Stimulated activated memory B cell treated with anti-CD40 and anti-IgM and Interleukin-4, amounts not matched to agents 10 μg/mL and 1 μg/mL and 100 μg/mL, for 72 hours (primary cell): ENCODE data around the gene SNRPD2.
"Not testable (repeated sequence)": the region's sequence is repeated elsewhere in the genome, so short reads cannot be mapped to it uniquely, and the experiment has no call there.

Experiments used
- ATAC-seq: fragments of 150-1000 bp; cut with Tn5 transposase; 2 replicates; pipeline ENCODE4 v1.10.0; 2021
- H3K27ac Mint-ChIP-seq: one replicate; pipeline ENCODE4 v1.8.0; 2022; ENCODE audit warnings: mild to moderate bottlenecking, mixed read lengths
- H3K27me3 Mint-ChIP-seq: one replicate; pipeline ENCODE4 v1.8.0; 2022; ENCODE audit warnings: mixed read lengths
- H3K36me3 Mint-ChIP-seq: one replicate; pipeline ENCODE4 v1.8.0; 2022; ENCODE audit warnings: mixed read lengths
- H3K4me1 Mint-ChIP-seq: one replicate; pipeline ENCODE4 v1.8.0; 2022; ENCODE audit warnings: mixed read lengths
- H3K4me3 Mint-ChIP-seq: one replicate; pipeline ENCODE4 v1.8.0; 2022; ENCODE audit warnings: mild to moderate bottlenecking, moderate library complexity, mixed read lengths
- H3K9me3 Mint-ChIP-seq: one replicate; pipeline ENCODE4 v1.8.0; 2022; ENCODE audit warnings: mixed read lengths

SNRPD2 gene

DNA sequence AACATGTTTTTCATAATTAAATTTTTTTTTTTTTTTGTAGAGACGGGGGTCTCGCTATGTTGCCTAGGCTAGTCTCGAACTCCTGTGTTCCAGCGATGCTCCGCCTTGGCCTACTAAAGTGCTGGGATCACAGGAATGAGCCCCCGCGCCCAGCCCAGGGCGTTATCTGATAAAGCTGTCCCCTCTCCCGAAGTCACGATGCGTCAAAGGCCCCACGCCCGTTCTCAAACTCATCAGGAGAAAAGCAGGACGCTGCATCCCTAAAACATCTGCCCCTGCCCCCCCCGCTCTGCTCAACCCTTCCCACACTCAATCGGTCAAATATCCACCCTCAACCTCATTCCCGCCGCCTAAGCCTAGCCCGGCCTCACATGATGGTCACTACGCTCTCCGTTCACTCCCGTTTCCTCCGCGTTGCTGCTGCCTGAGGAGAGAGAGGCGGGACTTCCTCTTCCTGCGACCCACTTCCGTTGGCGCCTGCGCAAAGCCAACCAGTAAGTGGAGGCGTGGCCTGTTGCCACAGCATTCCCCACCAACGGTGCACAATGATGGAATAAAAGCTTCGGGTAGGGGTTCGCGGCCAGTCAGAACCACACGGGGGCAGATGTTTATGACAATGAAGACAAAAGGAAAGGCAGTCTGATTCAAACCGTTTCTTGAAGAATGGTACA is at the start of gene SNRPD2:
Gene SNRPD2 (minus strand): TSS at position 438 of the 671 bp plus-strand sequence. CDS start 65 bp downstream, at position 373.
- peak; percentile 75 for ATAC-seq
- Mint-ChIP-seq H3K9me3 (no peaks in the 10 kb centered on the region), H3K4me3 (peak within 1 kb of the TSS; percentile 87), H3K4me1 (peaks cover 16% of the 10 kb centered on the region), H3K36me3 (peaks cover 32% of the 10 kb centered on the region), H3K27ac (peak within 1 kb of the TSS; percentile 87), H3K27me3 (no peaks in the 10 kb centered on the region)

DNA sequence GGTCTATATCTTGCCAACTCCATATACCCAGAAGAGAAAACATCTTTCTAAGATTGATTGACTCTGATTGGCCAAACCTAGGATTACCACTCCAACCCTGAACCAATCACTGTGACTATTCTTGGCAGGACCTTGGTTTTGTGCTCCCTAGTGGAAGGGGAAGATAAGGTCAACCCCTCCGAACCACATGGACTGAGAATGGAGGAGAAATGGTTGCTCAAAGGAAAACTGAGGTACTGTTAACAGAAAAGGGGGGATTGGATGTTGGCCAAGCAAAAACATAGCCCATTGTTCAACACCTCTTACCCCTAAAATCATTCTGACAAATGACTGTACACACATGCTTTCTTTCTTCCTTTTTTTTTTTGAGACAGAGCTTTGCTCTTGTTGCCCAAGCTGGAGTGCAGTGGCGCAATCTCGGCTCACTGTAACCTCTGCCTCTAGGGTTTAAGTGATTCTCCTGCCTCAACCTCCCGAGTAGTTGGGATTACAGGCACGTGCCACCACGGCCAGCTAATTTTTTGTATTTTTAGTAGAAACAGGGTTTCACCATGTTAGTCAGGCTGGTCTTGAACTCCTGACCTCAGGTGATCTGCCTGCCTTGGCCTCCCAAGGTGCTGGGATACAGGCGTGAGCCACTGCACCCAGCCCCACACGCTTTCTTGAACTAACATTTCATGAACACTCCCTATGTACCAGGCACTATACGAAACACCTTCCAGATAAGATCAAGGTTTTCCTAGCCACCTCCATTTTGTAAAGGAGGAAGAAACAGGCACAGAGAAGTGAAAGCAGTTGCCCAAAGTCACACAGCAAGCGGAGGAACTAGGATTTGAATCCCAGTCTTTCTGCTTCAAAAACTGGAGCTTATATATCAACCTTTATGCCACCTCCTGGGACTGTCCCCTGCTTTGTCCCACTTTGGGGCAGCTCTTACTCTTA is 48.0 kb upstream of the SNRPD2 start:
- no peaks in the 10 kb centered on the region for H3K9me3 Mint-ChIP-seq
- H3K27me3 Mint-ChIP-seq = peaks cover 9% of the 10 kb centered on the region
- no peaks in the 10 kb centered on the region for H3K36me3 Mint-ChIP-seq
- no peaks in the 10 kb centered on the region for H3K4me1 Mint-ChIP-seq
- no peak overlapping the region for H3K27ac Mint-ChIP-seq
- ATAC-seq = no peak
- no peak overlapping the region for H3K4me3 Mint-ChIP-seq

DNA sequence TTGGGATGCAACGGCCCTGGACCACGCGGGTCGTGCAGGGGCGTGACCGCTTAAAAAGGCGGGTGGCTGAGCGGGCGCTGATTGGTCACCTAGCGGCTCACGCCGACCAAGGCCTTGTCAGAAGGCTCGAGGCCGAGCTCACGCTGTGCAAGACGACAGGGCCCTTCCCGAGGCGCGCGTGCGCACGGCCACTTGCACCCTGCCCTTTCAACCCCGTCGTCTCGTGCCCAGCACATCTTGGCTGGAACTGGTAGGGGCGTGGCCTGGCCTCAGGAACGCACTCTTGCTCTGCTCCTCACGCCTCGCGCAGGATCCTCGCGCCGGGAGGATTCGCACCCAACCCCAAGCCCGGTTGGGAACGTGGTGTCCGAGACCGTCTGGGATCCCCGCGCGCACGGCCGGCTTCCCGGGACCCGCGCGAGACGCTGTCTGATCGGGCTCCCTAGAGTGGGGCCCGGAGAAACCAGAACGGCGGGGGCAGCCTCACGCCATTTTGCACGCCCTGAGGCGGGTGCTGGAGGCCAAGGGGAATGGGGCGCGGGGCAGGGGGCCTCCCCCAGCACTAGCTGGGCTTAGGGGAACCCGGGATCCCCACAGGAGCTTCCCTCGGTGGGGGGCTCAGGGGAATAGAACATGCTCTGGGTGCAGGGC is 41.5 kb upstream of the SNRPD2 start, which contains the start of gene MEIOSIN:
Gene MEIOSIN (plus strand): TSS at position 280 of the 651 bp plus-strand sequence. CDS start 1,938 bp downstream, outside the sequence.
- Mint-ChIP-seq H3K4me1 (peaks cover 25% of the 10 kb centered on the region), H3K36me3 (peaks cover under 1% of the 10 kb centered on the region), H3K27me3 (no peaks in the 10 kb centered on the region), H3K4me3 (no peak within 1 kb of the TSS), H3K27ac (no peak within 1 kb of the TSS), H3K9me3 (no peaks in the 10 kb centered on the region)
- no peak for ATAC-seq

DNA sequence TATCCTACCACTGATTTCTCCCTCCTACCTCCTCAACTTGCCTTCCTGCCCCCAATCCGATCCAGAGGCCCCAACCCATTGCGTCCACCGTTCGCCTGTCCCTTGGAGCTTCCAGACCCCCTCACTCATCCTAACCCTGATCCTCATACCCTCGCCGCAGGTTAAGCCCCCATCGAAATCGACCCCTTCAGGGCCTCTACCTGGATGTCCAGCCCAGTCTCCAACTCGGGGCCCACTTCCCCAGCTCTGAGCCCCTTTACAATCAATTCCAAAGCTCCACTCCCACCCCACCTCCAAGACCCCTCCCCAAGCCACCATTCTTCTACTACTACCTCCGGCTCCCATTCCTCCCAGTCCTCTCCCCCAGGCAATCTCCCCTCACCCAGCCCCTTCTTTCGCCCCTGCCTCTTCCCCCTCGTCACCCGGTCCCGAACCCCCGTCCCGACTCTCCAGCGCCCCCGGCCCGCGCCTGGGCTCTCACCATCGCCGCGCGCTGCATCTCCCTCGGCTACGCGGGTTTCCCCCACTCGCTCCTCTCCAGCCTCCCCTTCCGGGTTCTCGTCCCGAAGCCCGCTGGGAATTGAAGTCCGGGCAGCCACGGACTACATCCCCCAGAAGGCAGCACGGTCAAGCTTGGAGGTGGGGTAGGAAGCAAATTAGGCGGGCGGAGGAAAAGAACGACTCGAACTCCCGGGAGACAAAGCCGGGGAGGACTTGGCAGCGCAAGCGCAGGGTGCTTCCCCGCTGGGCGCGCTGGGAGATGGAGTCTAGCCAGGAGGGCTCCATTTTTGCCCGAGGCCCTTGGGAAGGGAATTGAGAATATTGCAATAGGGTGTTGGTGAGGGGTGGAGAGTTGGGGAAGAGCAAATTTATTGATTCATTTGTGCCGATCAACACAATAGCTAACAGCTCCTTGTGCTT is 38.9 kb upstream of the SNRPD2 start, which contains the start of gene FBXO46:
Gene FBXO46 (minus strand): TSS at position 529 of the 921 bp plus-strand sequence. CDS start 17,401 bp downstream, outside the sequence.
- H3K9me3 Mint-ChIP-seq = no peaks in the 10 kb centered on the region
- ATAC-seq = peak; percentile 98
- H3K27me3 Mint-ChIP-seq = no peaks in the 10 kb centered on the region
- H3K4me1 Mint-ChIP-seq = peaks cover 41% of the 10 kb centered on the region
- H3K27ac Mint-ChIP-seq = peak within 1 kb of the TSS; percentile 92
- H3K36me3 Mint-ChIP-seq = peaks cover 6% of the 10 kb centered on the region
- H3K4me3 Mint-ChIP-seq = peak within 1 kb of the TSS; percentile 97

DNA sequence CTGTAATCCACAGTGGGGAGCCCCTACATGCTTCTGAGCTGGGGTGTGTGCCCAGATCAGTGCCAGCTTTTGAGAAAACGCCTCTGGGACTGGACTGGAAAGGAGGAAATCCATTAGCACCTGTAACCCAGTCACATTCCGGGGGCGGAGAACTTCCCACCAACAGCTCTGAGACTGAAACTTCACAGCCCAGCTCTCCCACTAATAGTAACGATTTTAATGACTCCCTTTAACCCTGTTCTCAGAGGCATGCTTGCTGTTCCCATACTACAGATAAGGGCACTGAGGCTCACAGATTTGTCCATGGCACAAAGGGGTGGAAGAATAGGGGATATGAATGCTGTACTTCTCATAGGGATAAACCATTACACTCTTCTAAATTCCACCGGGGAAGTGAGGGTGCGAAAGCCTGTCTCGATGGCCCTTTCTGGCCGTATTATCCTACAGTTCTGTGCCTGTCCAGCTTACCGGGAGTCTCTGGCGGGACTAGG is 38.1 kb upstream of the SNRPD2 start:
- Mint-ChIP-seq H3K4me1 (peaks cover 41% of the 10 kb centered on the region), H3K9me3 (no peaks in the 10 kb centered on the region)
- no peak for ATAC-seq

DNA sequence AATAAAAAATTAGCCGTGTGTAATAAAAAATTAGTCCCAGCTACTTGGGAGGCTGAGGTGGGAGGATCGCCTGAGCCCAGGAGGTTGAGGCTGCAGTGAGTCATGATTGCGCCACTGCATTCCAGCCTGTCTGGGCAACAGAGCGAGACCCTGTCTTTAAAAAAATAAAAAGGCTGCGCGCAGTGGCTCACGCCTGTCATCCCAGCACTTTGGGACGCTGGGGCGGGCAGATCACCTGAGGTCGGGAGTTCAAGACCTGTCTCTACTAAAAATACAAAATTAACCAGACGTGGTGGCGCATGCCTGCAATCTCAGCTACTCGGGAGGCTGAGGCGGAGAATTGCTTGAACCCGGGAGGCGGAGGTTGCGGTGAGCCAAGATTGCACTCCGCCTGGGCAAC is 36.9 kb upstream of the SNRPD2 start:
- not testable (repeated sequence) for H3K27me3 Mint-ChIP-seq, H3K27ac Mint-ChIP-seq, H3K9me3 Mint-ChIP-seq, ATAC-seq
- Mint-ChIP-seq H3K36me3 (peaks cover 11% of the 10 kb centered on the region), H3K4me3 (peak overlapping the region; percentile 56), H3K4me1 (peaks cover 41% of the 10 kb centered on the region)

More for the DNA sequence above, 38.1 kb upstream of the SNRPD2 start:
- H3K27ac Mint-ChIP-seq = peak overlapping the region; percentile 92
- no peaks in the 10 kb centered on the region for H3K27me3 Mint-ChIP-seq
- H3K4me3 Mint-ChIP-seq = peak overlapping the region; percentile 97
- H3K36me3 Mint-ChIP-seq = peaks cover 6% of the 10 kb centered on the region

DNA sequence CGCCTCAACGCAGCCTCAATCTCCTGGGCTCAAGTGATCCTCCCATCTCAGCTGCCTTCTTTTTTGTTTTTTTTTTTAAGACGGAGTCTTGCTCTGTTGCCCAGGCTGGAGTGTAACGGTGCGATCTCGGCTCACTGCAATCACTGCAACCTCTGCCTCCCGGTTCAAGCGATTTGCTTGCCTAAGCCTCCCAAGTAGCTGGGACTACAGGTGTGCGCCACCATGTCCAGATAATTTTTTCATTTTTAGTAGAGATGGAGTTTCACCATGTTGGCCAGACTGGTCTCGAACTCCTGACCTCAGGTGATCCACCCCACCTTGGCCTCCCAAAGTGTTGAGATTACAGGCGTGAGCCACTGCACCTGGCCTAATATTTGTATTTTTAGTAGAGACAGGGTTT is 28.3 kb upstream of the SNRPD2 start:
- H3K27ac Mint-ChIP-seq, H3K4me3 Mint-ChIP-seq, H3K27me3 Mint-ChIP-seq: not testable (repeated sequence)

DNA sequence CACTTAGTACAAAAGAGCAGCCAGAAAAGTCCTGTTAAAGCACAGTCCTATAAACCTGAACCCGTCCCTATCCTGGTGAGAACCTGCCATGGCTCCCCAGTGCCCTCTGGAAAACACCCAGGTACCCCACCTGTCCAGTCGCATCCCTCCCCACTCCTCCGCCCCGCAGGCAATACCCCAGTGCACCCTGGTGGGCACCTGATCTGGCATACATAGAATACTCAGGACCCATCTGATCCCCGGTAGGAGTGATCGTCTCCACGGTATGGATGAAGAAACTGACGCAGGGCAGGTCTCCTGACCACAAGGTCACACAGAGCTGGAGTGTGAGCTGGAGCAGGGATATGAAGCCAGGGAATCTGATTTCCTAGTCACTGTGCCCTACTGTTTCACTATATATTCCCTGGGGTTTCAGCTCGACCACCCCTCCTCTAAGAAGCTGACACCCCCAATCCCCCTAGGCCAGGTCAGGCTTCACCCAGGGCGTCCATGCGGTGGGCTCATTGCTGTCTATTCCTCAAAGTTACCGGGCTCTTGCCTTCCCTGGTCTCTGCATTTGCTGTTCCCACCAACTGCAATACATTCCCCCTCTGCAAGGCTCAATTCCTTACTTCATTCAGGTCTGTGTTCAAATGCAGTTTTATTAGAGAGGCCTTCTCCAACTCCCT is 26.4 kb upstream of the SNRPD2 start:
- Mint-ChIP-seq H3K4me3 (peak overlapping the region; percentile 94), H3K9me3 (no peaks in the 10 kb centered on the region), H3K4me1 (peaks cover 38% of the 10 kb centered on the region), H3K27me3 (no peaks in the 10 kb centered on the region), H3K36me3 (peaks cover 34% of the 10 kb centered on the region), H3K27ac (peak overlapping the region; percentile 78)
- ATAC-seq = no peak

More for the DNA sequence above, 28.3 kb upstream of the SNRPD2 start:
- H3K36me3 Mint-ChIP-seq = peaks cover 43% of the 10 kb centered on the region
- ATAC-seq, H3K9me3 Mint-ChIP-seq: not testable (repeated sequence)
- peaks cover 36% of the 10 kb centered on the region for H3K4me1 Mint-ChIP-seq

DNA sequence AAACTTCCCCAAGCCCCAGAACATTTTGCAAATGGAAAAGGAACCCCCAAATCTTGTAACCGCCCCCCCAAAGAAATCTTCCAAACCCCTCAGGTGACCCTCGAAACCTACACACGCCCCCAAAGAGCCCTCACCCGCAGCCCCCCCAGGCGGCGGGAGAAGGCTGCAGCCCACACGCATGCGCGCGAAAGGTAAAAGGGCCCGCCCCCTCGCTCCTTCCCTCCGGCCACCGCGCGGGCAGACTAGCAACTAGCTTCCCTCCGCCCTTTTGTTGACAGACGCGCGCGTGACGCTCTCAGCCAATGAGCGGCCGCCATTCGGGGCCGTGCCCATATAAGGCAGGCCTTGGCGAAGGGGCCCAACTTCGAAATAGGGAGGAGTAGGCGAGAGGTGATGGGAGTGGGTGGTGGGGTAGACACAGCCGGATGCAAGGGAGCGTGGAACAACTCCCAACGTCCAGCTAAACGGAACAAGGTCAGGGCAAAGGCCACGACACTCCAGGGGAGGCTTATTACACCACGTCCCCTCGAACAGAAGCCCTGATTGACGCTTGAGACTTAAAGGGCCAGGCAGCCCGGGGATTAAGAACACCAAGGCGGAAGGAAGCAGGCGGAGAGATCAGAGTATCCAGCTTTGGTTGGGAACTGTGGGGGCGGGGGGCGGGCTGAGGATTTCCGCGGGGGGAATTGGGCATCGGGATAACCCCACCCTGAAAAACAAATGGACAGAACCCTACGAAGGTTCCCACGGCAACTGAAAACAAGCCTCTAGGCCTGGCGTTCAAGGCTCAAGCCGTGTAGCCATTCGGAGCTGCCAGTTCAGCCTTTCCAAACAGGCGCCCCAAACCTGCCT is 25.6 kb upstream of the SNRPD2 start:
- Mint-ChIP-seq H3K36me3 (peaks cover 34% of the 10 kb centered on the region), H3K4me1 (peaks cover 38% of the 10 kb centered on the region), H3K4me3 (peak overlapping the region; percentile 94), H3K9me3 (no peaks in the 10 kb centered on the region), H3K27ac (peak overlapping the region; percentile 78), H3K27me3 (no peaks in the 10 kb centered on the region)
- peak; percentile 99 for ATAC-seq

DNA sequence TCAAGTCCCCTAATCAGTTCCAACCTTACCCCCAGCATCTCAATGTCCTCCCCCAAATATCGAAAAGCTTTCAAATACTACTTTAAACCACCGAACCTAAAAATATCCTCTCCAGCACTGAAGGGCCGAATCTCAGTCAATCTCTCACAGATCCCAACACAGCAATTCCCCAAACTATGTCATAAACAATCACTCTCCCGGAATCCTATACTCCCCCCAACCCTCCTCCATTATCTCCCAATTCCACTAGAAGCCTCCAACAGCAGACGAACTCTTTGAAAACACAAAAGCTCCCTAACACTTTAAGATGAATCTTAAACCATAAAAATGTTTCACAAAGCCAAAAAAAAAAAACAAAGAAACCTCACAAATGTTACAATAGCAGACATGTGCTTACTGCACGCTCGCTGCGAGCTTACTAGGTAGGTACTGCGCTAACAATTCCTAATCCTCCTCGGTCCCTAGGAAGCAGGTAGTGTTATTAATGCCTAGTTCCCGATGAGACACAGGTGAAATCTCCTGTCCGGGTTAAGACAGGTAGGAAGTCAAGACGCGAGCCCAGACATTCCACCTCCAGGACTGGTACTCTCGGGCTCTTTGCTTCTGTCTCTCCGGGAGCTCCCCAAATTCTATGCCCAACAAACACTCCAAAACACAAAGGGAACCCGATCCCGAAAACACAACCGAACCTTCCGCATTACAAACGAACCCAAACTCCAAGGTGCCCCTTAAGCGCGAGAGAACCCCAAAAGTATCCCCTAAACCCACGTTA is 24.8 kb upstream of the SNRPD2 start:
- Mint-ChIP-seq H3K4me3 (peak overlapping the region; percentile 94), H3K9me3 (no peaks in the 10 kb centered on the region), H3K36me3 (peaks cover 33% of the 10 kb centered on the region), H3K4me1 (peaks cover 32% of the 10 kb centered on the region), H3K27me3 (no peaks in the 10 kb centered on the region), H3K27ac (peak overlapping the region; percentile 78)
- ATAC-seq = no peak

DNA sequence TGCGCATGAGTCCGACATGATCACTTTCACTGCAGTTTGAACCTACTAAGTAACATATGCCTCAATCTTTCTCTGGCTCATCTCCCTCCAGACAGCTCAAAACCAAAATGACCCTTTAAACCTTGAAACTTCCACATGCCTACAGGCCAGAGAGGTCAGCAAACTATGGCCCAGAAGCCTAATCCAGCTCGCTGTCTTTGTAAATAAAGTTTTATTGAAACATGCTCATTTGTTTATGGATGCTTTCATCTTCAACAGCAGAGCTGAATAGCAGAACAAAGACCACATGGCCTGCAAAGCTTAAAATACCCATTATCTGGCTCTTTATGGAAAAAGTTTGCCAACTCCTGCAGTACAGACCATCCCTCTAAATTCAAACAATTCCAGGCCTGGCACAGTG is 23.4 kb upstream of the SNRPD2 start:
- H3K27ac Mint-ChIP-seq = no peak overlapping the region

DNA sequence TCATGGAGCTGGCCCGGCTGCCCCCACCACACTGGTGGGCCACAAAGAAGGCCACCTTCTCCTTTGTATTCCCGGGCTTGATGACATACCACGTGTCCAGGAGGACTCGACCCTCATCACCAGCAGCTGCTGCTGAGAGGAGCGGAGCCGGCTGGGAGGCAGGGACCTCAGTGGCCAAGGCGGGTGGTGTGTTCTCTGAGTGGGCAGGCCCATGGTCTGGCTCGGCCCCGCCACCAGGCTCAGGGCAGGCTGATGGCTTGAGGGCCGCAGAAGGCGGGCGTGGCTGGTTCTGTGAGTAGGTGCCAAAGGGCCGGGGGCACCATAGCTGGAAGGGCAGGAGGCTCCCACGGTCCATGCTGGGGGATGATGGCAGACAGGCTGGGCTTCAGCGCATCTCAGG is 21.4 kb upstream of the SNRPD2 start:
- Mint-ChIP-seq H3K4me1 (peaks cover 36% of the 10 kb centered on the region), H3K36me3 (peaks cover 33% of the 10 kb centered on the region), H3K4me3 (no peak overlapping the region), H3K27ac (no peak overlapping the region), H3K9me3 (no peaks in the 10 kb centered on the region), H3K27me3 (no peaks in the 10 kb centered on the region)
- no peak for ATAC-seq

More for the DNA sequence above, 23.4 kb upstream of the SNRPD2 start:
- Mint-ChIP-seq H3K4me3 (no peak overlapping the region), H3K4me1 (peaks cover 43% of the 10 kb centered on the region), H3K9me3 (no peaks in the 10 kb centered on the region), H3K27me3 (no peaks in the 10 kb centered on the region), H3K36me3 (peaks cover 37% of the 10 kb centered on the region)
- ATAC-seq = no peak
